ENCODE measurements around the gene TATDN3.

- TF ChIP-seq POLR2AphosphoS5 (IDR thresholded peaks at IDR 0.05) (no peak), CTCF (IDR thresholded peaks at IDR 0.05) (no peak), POLR2A (IDR thresholded peaks at IDR 0.05) (no peak)
These were observed 32.5 kb downstream of the TATDN3 start for GRCh38 chr1:212824201-212824600.

All from breast epithelium (tissue), 3 donors.